Heart left ventricle (tissue), 16 donors: Measurements from ENCODE around the gene DAPL1. TPM values are rescaled to one million over a fixed set of nuclear protein-coding genes. Genes with fewer than 3 reads are reported as not detected.
A peak's percentile ranks its signal among the peaks of the same experiment; 100 is the strongest.

Experiments used
- ATAC-seq, 4 donors: fragments of 200-7000 bp; cut with Tn5 transposase; one replicate each; pipeline ENCODE4 v1.9.1; 2020 to 2022; ENCODE audit warnings: moderate library complexity in 4 of 4, mild to moderate bottlenecking in 3 of 4, moderate number of reproducible peaks in 1 of 4
- DNase-seq, 5 donors: peaks; one replicate each; pipeline ENCODE4 v3.0.0-alpha.2; 2020
- H3K27ac ChIP-seq, 12 donors: fragments of 200-600 bp; sonication (generic) in 4 of 12; one replicate each; pipeline versions ENCODE4 v1.5.0 to v1.8.0; 2016 to 2022; ENCODE audit warnings: mild to moderate bottlenecking in 2 of 12
- H3K27me3 ChIP-seq, 9 donors: fragments of 200-600 bp; sonication (generic) in 2 of 9; one replicate each; pipeline versions ENCODE4 v1.5.1 to v1.8.0; 2016 to 2022; ENCODE audit warnings: mild to moderate bottlenecking in 3 of 9
- H3K36me3 ChIP-seq, 9 donors: fragments of 200-600 bp; sonication (generic) in 2 of 9; one replicate each; pipeline versions ENCODE4 v1.5.0 to v1.8.0; 2018 to 2022; ENCODE audit warnings: mild to moderate bottlenecking in 2 of 9
- H3K4me1 ChIP-seq, 12 donors: fragments of 200-600 bp; sonication (generic) in 4 of 12; one replicate each; pipeline versions ENCODE4 v1.5.0 to v1.8.0; 2016 to 2022; ENCODE audit warnings: mild to moderate bottlenecking in 3 of 12
- H3K4me3 ChIP-seq, 12 donors: fragments of 200-600 bp; sonication (generic) in 4 of 12; one replicate each; pipeline versions ENCODE4 v1.5.0 to v1.8.0; 2017 to 2022; ENCODE audit warnings: mild to moderate bottlenecking in 9 of 12, moderate library complexity in 4 of 12
- H3K9me3 ChIP-seq, 12 donors: fragments of 200-600 bp; sonication (generic) in 4 of 12; one replicate each; pipeline versions ENCODE4 v1.5.0 to v1.8.0; 2016 to 2022; ENCODE audit warnings: mild to moderate bottlenecking in 1 of 12
- POLR2A ChIP-seq, 2 donors: fragments of 450-650 bp; IDR thresholded peaks; one replicate each; pipeline ENCODE4 v1.6.1; 2017; ENCODE audit warnings: antibody characterized with exemption in 2 of 2, mild to moderate bottlenecking in 2 of 2, moderate library complexity in 2 of 2
- WGBS, 4 donors: extraction: QIAGEN DNeasy Blood & Tissue Kit in 2 of 4; methylation state at CpG; one replicate each; pipeline versions ENCODE4 v1.1.5 to v1.1.7; 2013 to 2018; 5-methylcytosine and 5-hydroxymethylcytosine counted together
- intact Hi-C, 10 donors: fragments of 100-400 bp; cut with DNase I; formaldehyde crosslinking; loops; one replicate each; pipeline versions ENCODE4 v1.11.1 to v1.14.2; 2022
- polyA plus RNA-seq, 2 donors: library from polyadenylated mRNA; stranded (reverse); fragments of 200-250 nt; gene quantifications; one replicate each; pipeline ENCODE4 v1.2.3, GENCODE V29; 2013
- total RNA-seq, 9 donors: library from RNA; depleted of rRNA in 2 of 9; stranded (reverse); fragments of >200 nt in 2 of 9; fragmentation: NEBNext Ultra II Directional in 3 of 9; extraction: Animal tissue kit (Norgen Biotek cat#: 25700) in 3 of 9; gene quantifications; one replicate each; pipeline versions ENCODE4 v1.1.0 to v1.2.4, GENCODE V29; 2016 to 2023
- TF ChIP-seq, protein P1 (sequence below), 12 donors: fragments of 200-600 bp; sonication (generic) in 4 of 12; IDR thresholded peaks; one replicate each; pipeline versions ENCODE4 v1.5.0 to v1.8.0; 2018 to 2022; ENCODE audit warnings: antibody characterized with exemption in 12 of 12, mild to moderate bottlenecking in 5 of 12
- donor health status: ischemic (EF 13 %, LVEDD 7.1; RV severe dilation, severe dysfunction).
- donor health status: healthy with polysubstance abuse.
- donor health status: DM: no; HTN: yes; CAD: no.
- donor health status: DM: no; HTN: no; CAD: no.
- donor health status: ischemic (EF 25% LVEDD 6.9; RV normal size, moderate dysfunction).
- donor health status: ischemic (EF 25% LVEDD 5.7; RV mildly dilated, moderate dysfunction).
- donor health status: healthy.
- donor health status: DM: yes; HTN: yes; CAD: no.
- donor health status: ischemic (EF 35%, LVEDD 5.7; RV mildly dilated, moderate dysfunction).
- donor health status: nonischemic (EF 11% LVEDD 7.7; RV severe dilation, severe dysfunction).
- donor health status: DM: yes; HTN: yes; CAD: no.
- donor health status: PGD.
- donor health status: ischemic (EF 29% LVEDD 5.4; RV normal size, mild dysfunction).
- donor health status: nonischemic (EF 23%, LVEDD 6.1; RV moderate dilation, normal function).

DAPL1 gene
- total and polyA plus RNA-seq, 11 donors, result 1.3 TPM; not detected in 10

- intact Hi-C loops, result no loop called here
- peaks cover 0 to 5% (median 0%) of the 10 kb centered on the region in 12 donors for H3K4me1 ChIP-seq
- ATAC-seq, result no peak
- WGBS, 4 donors, result 81 to 94% (median 92%) methylated on average over 4 of the region's 4 CpGs
- H3K27ac ChIP-seq, result no peak overlapping the region
- H3K9me3 ChIP-seq, result peaks cover 0 to 11% (median 0%) of the 10 kb centered on the region in 12 donors
- H3K36me3 ChIP-seq, result no peaks in the 10 kb centered on the region
- TF ChIP-seq POLR2A (IDR thresholded peaks at IDR 0.05), result no peak
- TF ChIP-seq, protein P1, sequence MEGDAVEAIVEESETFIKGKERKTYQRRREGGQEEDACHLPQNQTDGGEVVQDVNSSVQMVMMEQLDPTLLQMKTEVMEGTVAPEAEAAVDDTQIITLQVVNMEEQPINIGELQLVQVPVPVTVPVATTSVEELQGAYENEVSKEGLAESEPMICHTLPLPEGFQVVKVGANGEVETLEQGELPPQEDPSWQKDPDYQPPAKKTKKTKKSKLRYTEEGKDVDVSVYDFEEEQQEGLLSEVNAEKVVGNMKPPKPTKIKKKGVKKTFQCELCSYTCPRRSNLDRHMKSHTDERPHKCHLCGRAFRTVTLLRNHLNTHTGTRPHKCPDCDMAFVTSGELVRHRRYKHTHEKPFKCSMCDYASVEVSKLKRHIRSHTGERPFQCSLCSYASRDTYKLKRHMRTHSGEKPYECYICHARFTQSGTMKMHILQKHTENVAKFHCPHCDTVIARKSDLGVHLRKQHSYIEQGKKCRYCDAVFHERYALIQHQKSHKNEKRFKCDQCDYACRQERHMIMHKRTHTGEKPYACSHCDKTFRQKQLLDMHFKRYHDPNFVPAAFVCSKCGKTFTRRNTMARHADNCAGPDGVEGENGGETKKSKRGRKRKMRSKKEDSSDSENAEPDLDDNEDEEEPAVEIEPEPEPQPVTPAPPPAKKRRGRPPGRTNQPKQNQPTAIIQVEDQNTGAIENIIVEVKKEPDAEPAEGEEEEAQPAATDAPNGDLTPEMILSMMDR (IDR thresholded peaks at IDR 0.05), result no peak
- H3K4me3 ChIP-seq, result no peak overlapping the region
- DNase-seq, result no peak
- H3K27me3 ChIP-seq, result no peaks in the 10 kb centered on the region
Measured at GRCh38 chr2:158761621-158762020, 33.5 kb upstream of the DAPL1 start.

DNA sequence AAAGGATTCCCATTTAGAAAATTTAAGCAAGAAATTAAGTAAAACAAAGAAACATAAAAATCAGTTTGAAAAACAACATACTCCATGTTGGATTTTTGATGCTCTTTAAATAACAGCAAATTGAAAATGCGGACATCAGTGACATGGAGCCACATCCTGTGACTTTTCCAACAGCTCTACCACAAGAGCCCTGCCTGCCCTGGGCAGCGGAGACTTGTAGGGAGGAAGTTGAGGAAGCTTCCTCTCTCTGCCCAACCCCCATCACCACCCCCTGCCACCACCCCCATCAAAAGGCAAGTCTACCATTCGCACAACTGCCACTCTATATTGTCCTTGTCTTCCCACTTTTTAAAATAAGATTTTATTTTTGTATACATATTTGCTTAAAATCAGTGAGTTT, 32.8 kb upstream of the DAPL1 start:
- 90 to 95% (median 92%) methylated on average over 3 of the region's 3 CpGs for WGBS, 4 donors
- no peak for TF ChIP-seq POLR2A (IDR thresholded peaks at IDR 0.05)
- TF ChIP-seq, protein P1 (IDR thresholded peaks at IDR 0.05), result no peak
- no peak for ATAC-seq
- no peak for DNase-seq
- H3K4me3 ChIP-seq, result no peak overlapping the region
- intact Hi-C loops, result no loop called here
- no peaks in the 10 kb centered on the region for H3K27me3 ChIP-seq
- no peaks in the 10 kb centered on the region for H3K36me3 ChIP-seq
- peaks cover 0 to 12% (median 0%) of the 10 kb centered on the region in 12 donors for H3K9me3 ChIP-seq
- H3K4me1 ChIP-seq, result peaks cover 0 to 5% (median 0%) of the 10 kb centered on the region in 12 donors
- no peak overlapping the region for H3K27ac ChIP-seq

DNA sequence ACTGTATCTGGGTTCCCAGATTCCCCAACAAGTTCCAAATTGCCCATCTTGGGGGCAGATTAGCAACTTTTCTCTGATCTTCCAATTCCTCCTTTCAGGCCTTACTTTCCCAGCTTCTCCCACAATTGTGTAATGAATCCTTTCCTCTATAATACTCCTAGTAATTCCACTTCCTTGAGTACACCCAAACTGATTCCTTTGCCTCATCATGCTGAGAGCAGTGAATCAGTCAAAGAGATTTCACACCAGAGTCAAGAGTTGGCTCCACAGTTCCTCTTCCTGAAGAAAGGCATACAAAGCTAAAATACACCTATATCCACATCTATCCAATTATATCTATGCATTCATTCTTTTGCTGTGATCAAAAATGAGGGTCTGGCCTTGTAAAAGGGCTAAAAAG, 28.6 kb upstream of the DAPL1 start:
- TF ChIP-seq POLR2A (IDR thresholded peaks at IDR 0.05), result no peak
- Histone ChIP-seq H3K4me1 (no peaks in the 10 kb centered on the region), H3K4me3 (no peak overlapping the region), H3K27me3 (no peaks in the 10 kb centered on the region), H3K9me3 (peaks cover 0 to 9% (median 2%) of the 10 kb centered on the region in 12 donors), H3K27ac (no peak overlapping the region), H3K36me3 (no peaks in the 10 kb centered on the region)
- intact Hi-C loops, result loop anchor here in 1 of 10 donors (5.0 kb wide), 1 partner anchor 589 kb away; no protein-coding TSS in a partner anchor
- ATAC-seq (no peak), DNase-seq (no peak)

GRCh38 chr2:158772306-158773078, 22.6 kb upstream of the DAPL1 start:
- no peak overlapping the region for H3K27ac ChIP-seq
- no peaks in the 10 kb centered on the region for H3K27me3 ChIP-seq
- intact Hi-C loops, result no loop called here
- ATAC-seq (peak in 3 of 4 donors; percentile 32 to 63 (median 43)), DNase-seq (no peak)
- no peak for TF ChIP-seq POLR2A (IDR thresholded peaks at IDR 0.05)
- TF ChIP-seq, protein P1 (IDR thresholded peaks at IDR 0.05), result no peak
- peaks cover 0 to 6% (median 2%) of the 10 kb centered on the region in 12 donors for H3K9me3 ChIP-seq
- H3K36me3 ChIP-seq, result no peaks in the 10 kb centered on the region
- no peaks in the 10 kb centered on the region for H3K4me1 ChIP-seq
- WGBS, 4 donors, result 66 to 75% (median 69%) methylated on average over 8 of the region's 8 CpGs
- no peak overlapping the region for H3K4me3 ChIP-seq
